Esophagus muscularis mucosa (tissue), 3 donors: ENCODE data around the gene TRMT10A.

Experiments
- CTCF ChIP-seq, 3 experiments: fragments of 200-600 bp in 2 of 3; fragments of 450-650 bp in 1 of 3; sonication (generic) in 2 of 3; IDR thresholded peaks; one replicate each; pipeline ENCODE4 v1.5.1; 2017 to 2019; ENCODE audit warnings: antibody characterized with exemption in 3 of 3, mild to moderate bottlenecking in 2 of 3, moderate library complexity in 1 of 3
- POLR2A ChIP-seq: fragments of 450-650 bp; IDR thresholded peaks from one replicate; pipeline ENCODE4 v1.6.1; 2017; ENCODE audit warnings: antibody characterized with exemption, moderate library complexity, mild to moderate bottlenecking, low read depth
- POLR2AphosphoS5 ChIP-seq, 2 donors: sonication (generic); formaldehyde crosslinking; IDR thresholded peaks; one replicate each; pipeline ENCODE4 v1.6.1; 2017; ENCODE audit warnings: antibody characterized with exemption in 2 of 2

DNA sequence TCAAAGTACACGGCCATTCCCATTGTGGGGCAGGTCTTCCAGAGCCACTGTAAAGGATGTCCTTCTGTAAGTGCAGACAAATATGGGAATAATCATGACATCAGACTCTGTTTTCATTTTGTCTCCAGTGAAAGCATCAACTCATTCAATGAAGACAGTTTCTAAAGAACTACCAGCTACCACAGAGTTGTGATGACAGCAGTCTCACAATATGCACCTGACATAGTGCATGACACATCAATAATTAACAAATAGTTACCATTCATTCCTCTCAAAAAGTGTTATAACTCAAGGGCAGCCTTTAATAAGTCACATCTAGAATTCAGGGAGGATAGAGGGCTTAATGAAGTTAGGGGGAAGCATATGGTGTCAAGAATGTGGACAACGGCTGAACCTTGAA lies 31.0 kb upstream of the TRMT10A start:
- TF ChIP-seq CTCF (IDR thresholded peaks at IDR 0.05) (no peak), POLR2A (no peak), POLR2AphosphoS5 (IDR thresholded peaks at IDR 0.05) (no peak)
